HepG2 (cell line): ENCODE measurements around the gene FRK. TPM values are rescaled to one million over a fixed set of nuclear protein-coding genes. Genes with fewer than 3 reads are reported as not detected.

Experiments used
- AFF4 ChIP-seq: sonication (generic); formaldehyde crosslinking; IDR thresholded peaks from 2 replicates; pipeline ENCODE4 v1.4.0; 2020; ENCODE audit warnings: missing genetic modification reagents
- GTF3A ChIP-seq: sonication (generic); formaldehyde crosslinking; conservative IDR thresholded peaks from 2 replicates; pipeline ENCODE4 v1.4.0; 2020; ENCODE audit warnings: mild to moderate bottlenecking, missing genetic modification reagents
- HOMEZ ChIP-seq: IDR thresholded peaks from 2 replicates; pipeline ENCODE4 v1.6.1; 2016; ENCODE audit warnings: low read depth
- KLF13 ChIP-seq: sonication (generic); formaldehyde crosslinking; IDR thresholded peaks from 2 replicates; pipeline ENCODE4 v1.4.0; 2020; ENCODE audit warnings: mild to moderate bottlenecking, missing genetic modification reagents
- MTF1 ChIP-seq: sonication (generic); formaldehyde crosslinking; IDR thresholded peaks from 2 replicates; pipeline ENCODE4 v1.5.0; 2020; ENCODE audit warnings: missing genetic modification reagents
- NONO ChIP-seq, 2 experiments: fragments of 450-650 bp in 1 of 2; sonication (generic) in 1 of 2; formaldehyde crosslinking in 1 of 2; IDR thresholded peaks in 1 of 2; conservative IDR thresholded peaks in 1 of 2; 2 replicates each; pipeline versions ENCODE4 v1.6.1 to v1.8.0; 2017 to 2022; ENCODE audit warnings: mild to moderate bottlenecking in 1 of 2, missing genetic modification reagents in 1 of 2, moderate library complexity in 1 of 2
- ZNF615 ChIP-seq: sonication (generic); formaldehyde crosslinking; IDR thresholded peaks from 2 replicates; pipeline ENCODE4 v1.5.0; 2020; ENCODE audit warnings: mild to moderate bottlenecking, missing genetic modification reagents, borderline replicate concordance
- polyA plus RNA-seq, 8 experiments: library from polyadenylated mRNA; depleted of rRNA in 3 of 8; stranded (reverse) in 7 of 8; unstranded in 1 of 8; fragments of >200 nt; fragmentation: Illumina TruSeq in 4 of 8; extraction: Trizol in 4 of 8; gene quantifications; 2 replicates each; pipeline versions ENCODE4 v1.2.1 to v1.2.3, GENCODE V29; 2011 to 2016; ENCODE audit warnings: low read depth in 4 of 8, missing spikeins in 1 of 8, mixed read lengths in 1 of 8; ENCODE audit not compliant: insufficient read depth in 1 of 8
- total RNA-seq, 5 experiments: library from RNA; depleted of rRNA; stranded (reverse); fragments of >200 nt; fragmentation: Illumina TruSeq; extraction: Trizol; gene quantifications; 2 replicates each; pipeline ENCODE4 v1.2.3, GENCODE V29; 2016; ENCODE audit warnings: low read depth in 1 of 5
- TF ChIP-seq, protein P1 (sequence below): sonication (generic); formaldehyde crosslinking; IDR thresholded peaks from 2 replicates; pipeline ENCODE4 v1.5.0; 2020; ENCODE audit warnings: missing genetic modification reagents

The FRK gene
- total and polyA plus RNA-seq, 2 of the 13 experiments (the other 11 are each of a cell fraction or from before 2014, with no cell fraction given) = 1.3 to 2.9 TPM

DNA sequence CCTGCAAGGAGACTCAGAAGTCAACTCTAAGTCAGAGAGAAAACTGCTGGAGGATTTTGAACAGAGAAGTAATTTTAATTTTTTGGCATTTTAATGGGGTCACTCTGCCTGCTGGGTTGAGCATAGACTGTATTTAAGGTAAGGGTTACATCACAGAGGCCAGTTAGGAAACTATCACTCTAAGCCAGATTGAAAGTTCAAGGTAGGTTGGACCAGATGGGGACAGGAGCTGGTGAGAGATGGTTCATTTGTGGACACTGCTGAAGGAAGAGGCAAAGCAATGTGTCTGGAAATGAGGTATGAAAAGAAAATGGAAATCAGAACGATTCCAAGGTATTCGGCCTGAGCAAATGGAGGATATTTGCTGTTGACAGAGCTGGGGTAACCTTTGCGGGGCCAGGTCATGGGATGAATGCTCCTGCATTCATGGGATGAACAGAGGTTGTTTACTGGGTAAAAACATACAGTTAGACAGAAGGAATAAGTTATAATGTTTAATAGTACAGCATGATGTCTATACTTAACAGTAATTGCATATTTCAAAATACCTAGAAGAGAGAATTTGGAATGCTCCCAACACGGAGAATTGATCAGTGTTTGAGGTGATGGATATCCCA lies 26.9 kb downstream of the FRK start (continued):
- TF ChIP-seq, protein P1, sequence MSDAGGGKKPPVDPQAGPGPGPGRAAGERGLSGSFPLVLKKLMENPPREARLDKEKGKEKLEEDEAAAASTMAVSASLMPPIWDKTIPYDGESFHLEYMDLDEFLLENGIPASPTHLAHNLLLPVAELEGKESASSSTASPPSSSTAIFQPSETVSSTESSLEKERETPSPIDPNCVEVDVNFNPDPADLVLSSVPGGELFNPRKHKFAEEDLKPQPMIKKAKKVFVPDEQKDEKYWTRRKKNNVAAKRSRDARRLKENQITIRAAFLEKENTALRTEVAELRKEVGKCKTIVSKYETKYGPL (CRISPR knock-in tag) = no peak
- TF ChIP-seq MTF1 (CRISPR knock-in tag) (no peak), HOMEZ (CRISPR knock-in tag) (0 out of 2 replicates have a peak, but pooled peaks have one; percentile 15), AFF4 (CRISPR knock-in tag) (no peak), GTF3A (CRISPR knock-in tag) (no peak), ZNF615 (CRISPR knock-in tag) (no peak), NONO (IDR thresholded peaks at IDR 0.05) (no peak), NONO (CRISPR knock-in tag; conservative IDR thresholded peaks at IDR 0.05) (0 out of 2 replicates have a peak, but pooled peaks have one; percentile 20), KLF13 (CRISPR knock-in tag) (no peak)
